GM21529 (cell line): ENCODE results near the gene CENPC.
"Not testable (repeated sequence)": the region's sequence is repeated elsewhere in the genome, so short reads cannot be mapped to it uniquely, and the experiment has no call there.

Source experiments
- ATAC-seq: cut with Tn5 transposase; IDR thresholded peaks from one replicate; pipeline ENCODE4 v1.9.1; 2021; ENCODE audit not compliant: unreplicated experiment

Gene CENPC

GRCh38 chr4:67552146-67552792, 7.0 kb upstream of the CENPC start:
- ATAC-seq, result not testable (repeated sequence)

DNA sequence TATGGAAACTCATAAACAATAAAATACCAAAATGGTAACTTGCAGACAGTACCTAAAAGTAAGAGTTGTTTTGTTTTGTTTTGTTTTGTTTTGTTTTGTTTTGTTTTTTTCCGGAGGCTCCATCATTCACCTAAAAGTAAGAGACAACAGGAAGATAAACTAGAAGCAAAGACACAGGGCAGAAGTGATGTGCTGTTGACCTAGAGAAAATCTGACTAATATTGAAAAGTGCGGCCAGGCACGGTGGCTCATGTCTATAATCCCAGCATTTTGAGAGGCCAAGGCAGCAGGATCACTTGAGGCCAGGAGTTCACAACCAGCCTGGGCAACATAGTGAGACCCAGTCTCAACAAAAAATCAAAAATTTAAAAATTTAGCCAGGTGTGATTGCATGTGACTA, 5.6 kb upstream of the CENPC start:
- peak; percentile 40 for ATAC-seq

DNA sequence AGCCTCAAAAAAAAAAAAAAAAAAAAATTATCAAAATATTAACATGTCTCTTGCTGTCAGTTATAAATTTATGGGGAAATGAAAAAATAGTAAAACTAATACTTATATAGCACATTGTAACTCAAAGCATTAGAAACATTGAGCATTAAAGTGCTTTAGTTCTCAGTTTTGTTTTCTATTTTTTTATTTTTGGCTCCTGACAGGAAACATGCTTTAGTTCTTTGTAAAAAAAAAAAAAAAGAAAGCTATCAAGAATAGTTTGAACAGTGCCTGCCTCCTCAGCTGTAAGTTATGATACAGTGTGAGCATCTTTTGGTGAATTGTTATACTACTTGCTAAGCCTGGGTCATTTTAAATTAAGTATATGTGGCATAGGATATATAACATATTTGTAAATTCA, 5.1 kb upstream of the CENPC start:
- ATAC-seq, result peak; percentile 39

DNA sequence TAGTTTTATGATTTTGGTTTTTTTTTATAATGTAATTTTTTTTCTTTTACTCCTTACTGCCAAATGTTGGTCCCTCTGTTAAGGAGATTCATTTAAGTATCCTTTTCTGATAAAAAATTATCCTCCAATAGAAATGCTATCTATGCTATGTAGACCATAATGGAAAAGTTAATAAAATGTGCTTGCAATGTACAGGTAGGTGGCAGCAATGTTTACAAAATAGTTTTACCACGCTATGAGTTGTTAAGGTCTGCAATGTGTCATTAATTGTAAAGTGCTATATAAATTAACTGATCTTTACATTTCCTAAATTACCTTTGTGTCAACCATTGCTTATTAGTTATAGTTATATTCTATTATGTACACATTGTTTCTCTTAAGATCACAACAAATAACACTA, 3.8 kb upstream of the CENPC start:
- peak; percentile 29 for ATAC-seq

- no peak for ATAC-seq
These were observed 1.7 kb upstream of the CENPC start for GRCh38 chr4:67546971-67547370.

GRCh38 chr4:67546004-67546356, 677 bp upstream of the CENPC start:
- ATAC-seq, result no peak

- ATAC-seq, result no peak
These were observed 3.2 kb downstream of the CENPC start for GRCh38 chr4:67542076-67542475.

GRCh38 chr4:67539830-67540229, 5.5 kb downstream of the CENPC start:
- ATAC-seq, result no peak

- no peak for ATAC-seq
These were observed 9.9 kb downstream of the CENPC start for GRCh38 chr4:67535280-67535840.

- ATAC-seq, result no peak
These were observed 12.2 kb downstream of the CENPC start for GRCh38 chr4:67533112-67533511.

DNA sequence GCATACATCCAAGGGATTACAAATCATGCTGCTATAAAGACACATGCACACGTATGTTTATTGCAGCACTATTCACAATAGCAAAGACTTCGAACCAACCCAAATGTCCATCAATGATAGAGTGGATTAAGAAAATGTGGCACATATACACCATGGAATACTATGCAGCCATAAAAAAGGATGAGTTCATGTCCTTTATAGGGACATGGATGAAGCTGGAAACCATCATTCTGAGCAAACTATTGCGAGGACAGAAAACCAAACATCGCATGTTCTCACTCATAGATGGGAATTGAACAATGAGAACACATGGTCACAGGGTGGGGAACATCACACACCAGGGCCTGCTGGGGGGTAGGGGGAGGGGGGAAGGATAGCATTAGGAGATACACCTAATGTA, 12.9 kb downstream of the CENPC start:
- not testable (repeated sequence) for ATAC-seq

- ATAC-seq, result no peak
These were observed 13.8 kb downstream of the CENPC start for GRCh38 chr4:67531379-67531962.

DNA sequence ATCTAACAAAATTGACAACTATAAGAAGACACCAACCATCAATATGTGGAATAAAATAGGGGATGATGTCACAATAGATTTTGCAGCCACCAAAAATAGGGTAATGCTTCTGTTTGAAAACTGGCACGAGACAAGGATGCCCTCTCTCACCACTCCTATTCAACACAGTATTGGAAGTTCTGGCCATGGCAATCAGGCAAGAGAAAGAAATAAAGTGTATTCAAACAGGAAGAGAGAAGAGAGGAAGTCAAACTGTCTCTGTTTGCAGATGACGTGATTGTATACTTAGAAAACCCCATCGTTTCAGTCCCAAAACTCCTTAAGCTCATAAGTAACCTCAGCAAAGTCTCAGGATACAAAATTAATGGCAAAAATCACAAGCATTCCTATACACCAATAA, 21.2 kb downstream of the CENPC start:
- not testable (repeated sequence) for ATAC-seq

GRCh38 chr4:67522851-67523671, 22.2 kb downstream of the CENPC start:
- ATAC-seq, result no peak

- no peak for ATAC-seq
These were observed 23.1 kb downstream of the CENPC start for GRCh38 chr4:67522230-67522629.

DNA sequence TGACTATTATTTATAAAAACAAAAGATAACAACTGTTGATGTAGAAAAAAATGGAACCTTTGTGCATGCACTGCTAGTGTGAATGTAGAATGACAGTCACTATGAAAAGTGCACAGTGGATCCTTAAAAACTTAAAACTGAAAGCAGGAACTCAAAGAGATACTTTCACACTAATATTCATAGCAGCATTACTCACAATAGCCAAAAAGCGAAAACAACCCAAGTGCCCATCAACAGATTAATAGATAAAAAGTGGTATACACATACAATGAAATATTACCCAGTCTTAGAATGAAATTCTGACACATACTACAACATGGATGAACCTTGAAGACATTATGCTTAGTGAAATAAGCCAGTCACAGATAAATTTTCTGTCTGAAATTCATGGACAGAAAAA, 23.8 kb downstream of the CENPC start:
- ATAC-seq, result peak; percentile 56

DNA sequence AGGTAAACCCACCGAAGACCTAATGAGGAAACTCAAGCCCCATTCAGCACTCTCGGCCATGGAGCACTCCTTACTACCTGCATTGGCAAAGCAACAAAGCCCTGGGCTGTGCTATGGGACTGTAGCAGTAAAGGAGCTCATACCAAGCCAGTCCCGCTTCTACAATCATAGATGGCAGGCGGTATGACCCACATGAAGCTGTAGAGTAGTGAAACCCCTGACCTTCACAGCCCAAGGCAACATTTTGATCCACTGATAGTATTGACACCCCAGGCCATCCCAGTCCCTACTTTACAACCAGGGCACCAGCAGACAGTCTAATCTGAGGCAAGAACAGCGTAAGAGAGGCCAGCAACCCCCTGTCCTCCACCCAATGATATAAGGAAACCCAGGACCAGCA, 25.2 kb downstream of the CENPC start:
- ATAC-seq, result no peak

- ATAC-seq, result no peak
These were observed 32.8 kb downstream of the CENPC start for GRCh38 chr4:67512501-67512900.

GRCh38 chr4:67500373-67500772, 44.9 kb downstream of the CENPC start:
- ATAC-seq, result no peak

- peak; percentile 64 for ATAC-seq
These were observed 45.5 kb downstream of the CENPC start for GRCh38 chr4:67499799-67500198.

GRCh38 chr4:67483868-67484602, 61.3 kb downstream of the CENPC start:
- ATAC-seq, result no peak
